ENCODE data around the gene SCP2D1. TPM values are rescaled to one million over a fixed set of nuclear protein-coding genes. Genes with fewer than 3 reads are reported as not detected.
A peak's percentile ranks its signal among the peaks of the same experiment; 100 is the strongest.

Gene SCP2D1
- total RNA-seq, 1 donor = not detected

DNA sequence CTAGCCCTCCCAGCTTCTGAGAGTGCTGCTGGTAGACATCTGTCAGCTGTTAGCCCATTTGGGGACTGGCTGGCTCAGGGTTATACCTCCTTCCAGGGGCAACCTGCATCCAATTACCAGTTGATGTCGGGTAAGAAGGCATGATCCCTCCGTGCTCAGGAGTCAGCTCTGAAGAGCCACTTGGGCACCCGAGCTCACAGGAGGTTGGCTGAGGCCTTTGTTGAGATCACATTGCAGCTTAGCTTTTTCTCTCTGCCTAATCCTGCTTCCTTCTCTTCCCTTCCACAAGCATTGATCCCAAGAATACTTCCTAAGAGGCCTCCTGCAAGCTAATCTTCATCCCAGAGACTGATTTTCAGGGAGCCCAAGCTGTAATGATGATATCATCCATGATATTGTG is 35.5 kb downstream of the SCP2D1 start:
- no peak overlapping the region for H3K4me3 ChIP-seq (ENCODE audit: low read depth, low read length)
- no peak for TF ChIP-seq CTCF (IDR thresholded peaks at IDR 0.05; ENCODE audit: insufficient read depth, low read length)
- DNase-seq (ENCODE audit: low read depth) = no peak

DNA sequence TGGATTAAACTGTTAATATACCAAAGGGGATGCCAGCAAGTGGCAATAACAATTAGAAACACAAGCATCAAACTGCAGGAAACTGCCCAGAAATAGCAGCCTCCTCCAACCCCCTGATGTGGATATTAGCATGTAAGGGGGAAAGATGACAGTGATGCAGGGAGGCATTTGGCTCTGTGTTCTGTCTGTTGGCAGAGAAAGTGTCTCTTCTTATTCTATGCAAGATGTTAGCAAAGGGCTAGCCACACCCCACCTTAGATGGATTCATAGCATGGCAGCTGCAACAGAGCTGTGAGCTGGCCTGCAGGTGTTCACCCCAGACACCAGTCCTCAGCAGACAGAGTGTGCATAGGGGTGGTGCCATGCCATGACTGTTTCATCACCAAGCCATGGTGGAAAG is 38.0 kb downstream of the SCP2D1 start:
- no peak for TF ChIP-seq CTCF (IDR thresholded peaks at IDR 0.05; ENCODE audit: insufficient read depth, low read length)
- DNase-seq (ENCODE audit: low read depth) = no peak
- no peak overlapping the region for H3K4me3 ChIP-seq (ENCODE audit: low read depth, low read length)

- H3K4me3 ChIP-seq (ENCODE audit: low read depth, low read length) = no peak overlapping the region
- DNase-seq (ENCODE audit: low read depth) = no peak
- TF ChIP-seq CTCF (IDR thresholded peaks at IDR 0.05; ENCODE audit: insufficient read depth, low read length) = no peak
Observed at GRCh38 chr20:18852318-18852717, 38.7 kb downstream of the SCP2D1 start.

- no peak for TF ChIP-seq CTCF (IDR thresholded peaks at IDR 0.05; ENCODE audit: insufficient read depth, low read length)
- DNase-seq (ENCODE audit: low read depth) = no peak
- no peak overlapping the region for H3K4me3 ChIP-seq (ENCODE audit: low read depth, low read length)
Observed at GRCh38 chr20:18853216-18853615, 39.6 kb downstream of the SCP2D1 start.

DNA sequence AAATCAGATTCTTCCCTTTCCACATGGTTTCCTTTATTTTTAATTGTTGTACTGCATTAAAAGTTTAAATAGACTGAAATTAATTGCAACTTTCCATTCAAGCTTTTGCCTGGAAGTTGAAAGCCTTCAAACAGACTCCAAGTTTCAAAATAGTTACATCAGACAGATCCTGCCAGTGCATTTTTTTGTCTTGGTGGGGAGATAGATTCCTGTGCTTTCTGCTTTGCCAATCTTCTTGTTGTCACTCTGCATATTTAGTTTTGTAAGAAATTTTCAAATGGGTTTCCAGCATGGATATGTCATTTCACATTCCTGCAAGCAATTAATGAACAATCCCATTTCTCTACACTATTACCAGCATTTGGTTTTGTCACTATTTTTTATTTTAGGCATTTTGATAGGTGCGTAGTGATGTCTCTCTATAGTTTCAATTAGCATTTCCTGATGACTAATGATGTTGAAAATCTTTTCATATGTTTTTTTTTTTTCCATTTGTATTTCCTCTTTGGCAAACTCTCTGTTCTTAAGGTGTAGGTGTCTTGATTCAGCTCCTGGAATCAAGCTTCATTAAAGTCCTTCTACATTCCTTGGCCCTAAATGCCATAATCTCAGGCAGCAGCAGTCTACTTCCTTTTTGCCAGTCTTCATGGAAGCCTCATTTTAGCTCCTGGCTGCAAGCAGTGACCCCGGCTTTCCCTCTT is 40.5 kb downstream of the SCP2D1 start:
- TF ChIP-seq CTCF (IDR thresholded peaks at IDR 0.05; ENCODE audit: insufficient read depth, low read length) = no peak
- no peak overlapping the region for H3K4me3 ChIP-seq (ENCODE audit: low read depth, low read length)
- DNase-seq (ENCODE audit: low read depth) = peak; percentile 24

GRCh38 chr20:18855882-18856281 is 42.3 kb downstream of the SCP2D1 start:
- TF ChIP-seq CTCF (IDR thresholded peaks at IDR 0.05; ENCODE audit: insufficient read depth, low read length) = no peak
- DNase-seq (ENCODE audit: low read depth) = no peak
- no peak overlapping the region for H3K4me3 ChIP-seq (ENCODE audit: low read depth, low read length)

DNA sequence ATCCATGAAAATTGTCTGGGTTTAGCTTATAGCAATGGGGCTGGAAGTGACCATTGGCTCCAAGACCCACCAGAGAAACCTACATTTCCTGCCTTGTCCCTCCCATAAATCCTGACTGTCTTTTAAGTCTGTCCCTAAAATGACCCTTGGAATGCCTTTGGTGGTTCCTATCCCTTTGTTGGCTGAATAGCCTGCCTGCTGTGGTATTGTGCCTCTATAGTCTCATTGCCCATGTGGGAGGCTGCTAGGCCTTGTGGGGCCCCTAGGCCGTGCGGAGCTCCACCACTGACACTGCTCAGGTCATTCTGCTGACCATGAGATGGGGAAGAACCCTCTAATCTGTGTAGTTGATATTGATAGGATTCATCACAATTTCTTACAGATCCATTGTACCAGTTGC is 43.3 kb downstream of the SCP2D1 start:
- no peak for DNase-seq (ENCODE audit: low read depth)
- H3K4me3 ChIP-seq (ENCODE audit: low read depth, low read length) = no peak overlapping the region
- no peak for TF ChIP-seq CTCF (IDR thresholded peaks at IDR 0.05; ENCODE audit: insufficient read depth, low read length)
